ENCODE results near the gene TPBG.

DNA sequence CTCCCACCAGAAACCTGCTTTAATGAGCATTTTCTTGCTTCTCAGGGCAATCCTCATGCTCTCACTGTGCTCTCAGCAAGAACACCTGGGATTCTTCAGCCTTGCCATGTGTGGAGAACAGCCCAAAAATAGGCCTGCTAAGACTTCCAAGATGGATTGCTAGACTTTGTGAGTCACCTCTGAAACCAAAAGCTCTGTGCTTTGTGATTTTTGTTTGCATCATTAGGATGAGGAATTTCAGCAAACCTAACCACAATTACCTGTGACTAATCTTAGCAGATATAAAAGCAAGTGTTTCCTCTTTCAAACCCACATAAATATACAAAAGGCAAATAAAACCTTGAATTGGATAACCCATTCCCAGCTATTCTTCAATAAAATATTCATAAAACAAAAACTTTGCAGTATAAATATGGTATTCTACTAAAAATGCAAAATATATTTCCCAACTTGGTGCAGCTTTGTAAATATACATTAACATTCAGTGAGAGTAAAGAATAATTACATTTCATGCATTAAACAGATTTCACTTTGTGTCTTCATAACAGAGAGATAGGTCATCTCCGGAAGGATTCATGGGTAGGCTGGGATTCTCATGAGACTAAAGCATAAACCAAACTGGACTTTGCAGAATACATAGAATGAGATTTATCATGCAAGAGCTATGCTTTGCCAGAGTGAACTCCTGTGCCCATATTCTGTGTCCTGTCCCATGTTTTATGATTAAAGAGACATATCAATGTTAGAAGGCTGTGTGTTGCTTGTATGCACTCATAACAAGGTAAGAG lies 33.5 kb downstream of the TPBG start:
- no peak for TF ChIP-seq EZH2 (IDR thresholded peaks at IDR 0.05; ENCODE audit: borderline replicate concordance, low read depth, low read length, poor library complexity, severe bottlenecking)
- TF ChIP-seq, protein P1, sequence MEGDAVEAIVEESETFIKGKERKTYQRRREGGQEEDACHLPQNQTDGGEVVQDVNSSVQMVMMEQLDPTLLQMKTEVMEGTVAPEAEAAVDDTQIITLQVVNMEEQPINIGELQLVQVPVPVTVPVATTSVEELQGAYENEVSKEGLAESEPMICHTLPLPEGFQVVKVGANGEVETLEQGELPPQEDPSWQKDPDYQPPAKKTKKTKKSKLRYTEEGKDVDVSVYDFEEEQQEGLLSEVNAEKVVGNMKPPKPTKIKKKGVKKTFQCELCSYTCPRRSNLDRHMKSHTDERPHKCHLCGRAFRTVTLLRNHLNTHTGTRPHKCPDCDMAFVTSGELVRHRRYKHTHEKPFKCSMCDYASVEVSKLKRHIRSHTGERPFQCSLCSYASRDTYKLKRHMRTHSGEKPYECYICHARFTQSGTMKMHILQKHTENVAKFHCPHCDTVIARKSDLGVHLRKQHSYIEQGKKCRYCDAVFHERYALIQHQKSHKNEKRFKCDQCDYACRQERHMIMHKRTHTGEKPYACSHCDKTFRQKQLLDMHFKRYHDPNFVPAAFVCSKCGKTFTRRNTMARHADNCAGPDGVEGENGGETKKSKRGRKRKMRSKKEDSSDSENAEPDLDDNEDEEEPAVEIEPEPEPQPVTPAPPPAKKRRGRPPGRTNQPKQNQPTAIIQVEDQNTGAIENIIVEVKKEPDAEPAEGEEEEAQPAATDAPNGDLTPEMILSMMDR (conservative IDR thresholded peaks at IDR 0.05; ENCODE audit: low read depth, low read length), result no peak
